K562 (cell line): ENCODE results near the gene WDR90. TPM values are rescaled to one million over a fixed set of nuclear protein-coding genes. Genes with fewer than 3 reads are reported as not detected.

Experiments
- CREM ChIP-seq: IDR thresholded peaks from 2 replicates; pipeline ENCODE4 v1.6.1; 2014; ENCODE audit warnings: antibody characterized with exemption, low read depth
- FIP1L1 ChIP-seq: fragments of 200-400 bp; formaldehyde crosslinking; IDR thresholded peaks from 2 replicates; pipeline ENCODE4 v1.6.1; 2018; ENCODE audit warnings: mild to moderate bottlenecking, low read depth, low read length; ENCODE audit not compliant: poor library complexity, severe bottlenecking
- MYC ChIP-seq, 2 experiments: fragments of 250-450 bp in 1 of 2; sonication (Bioruptor Pico) in 1 of 2; IDR thresholded peaks; 2 replicates each; pipeline versions ENCODE4 v1.5.1 to v1.6.1; 2012 to 2021; ENCODE audit warnings: low read depth in 2 of 2, borderline replicate concordance in 1 of 2, improper control_type of control experiment in 1 of 2, low read length in 1 of 2, mild to moderate bottlenecking in 1 of 2, moderate library complexity in 1 of 2
- RBFOX2 ChIP-seq: fragments of 200-400 bp; formaldehyde crosslinking; IDR thresholded peaks from 2 replicates; pipeline ENCODE4 v1.6.1; 2017; ENCODE audit warnings: low read depth, mild to moderate bottlenecking, low read length, moderate library complexity
- XRCC5 ChIP-seq: fragments of 200-400 bp; formaldehyde crosslinking; IDR thresholded peaks from 2 replicates; pipeline ENCODE4 v1.6.1; 2017; ENCODE audit warnings: low read depth, mild to moderate bottlenecking, low read length
- ZNF668 ChIP-seq: fragments of 250-450 bp; sonication (Bioruptor Pico); IDR thresholded peaks from 2 replicates; pipeline ENCODE4 v1.8.0; 2022; ENCODE audit warnings: mild to moderate bottlenecking, inconsistent platforms
- ZZZ3 ChIP-seq: fragments of 450-650 bp; IDR thresholded peaks from 2 replicates; pipeline ENCODE4 v1.6.1; 2016; ENCODE audit warnings: antibody characterized with exemption, mild to moderate bottlenecking, moderate library complexity
- polyA plus RNA-seq, 8 experiments: library from polyadenylated mRNA; depleted of rRNA in 4 of 8; stranded (reverse) in 5 of 8; unstranded in 3 of 8; fragments of >200 nt; fragmentation: Nextera tagmentation in 2 of 8; fragmentation: Illumina TruSeq in 1 of 8; extraction: Ambion mirVana in 2 of 8; extraction: Trizol in 1 of 8; gene quantifications; 2 replicates each; pipeline versions ENCODE4 v1.2.1 to v1.2.3, GENCODE V29; 2011 to 2014; ENCODE audit warnings: inconsistent platforms in 1 of 8, missing spikeins in 1 of 8
- total RNA-seq, 7 experiments: library from RNA; depleted of rRNA in 6 of 7; stranded (reverse); fragments of >200 nt in 6 of 7; fragmentation: Illumina TruSeq in 2 of 7; extraction: Trizol in 2 of 7; gene quantifications; 2 replicates each; pipeline versions ENCODE4 v1.2.1 to v1.2.3, GENCODE V29; 2011 to 2021; ENCODE audit warnings: low replicate concordance in 1 of 7
- TF ChIP-seq, protein P1 (sequence below): fragments of 200-800 bp; sonication (Bioruptor generic); IDR thresholded peaks from 2 replicates; pipeline ENCODE4 v1.6.1; 2017; ENCODE audit warnings: missing genetic modification characterization, missing compliant biosample characterization
- TF ChIP-seq, protein P2 (sequence below): sonication (generic); formaldehyde crosslinking; IDR thresholded peaks from 2 replicates; pipeline ENCODE4 v1.8.1; 2023; ENCODE audit warnings: mild to moderate bottlenecking, missing genetic modification reagents
- TF ChIP-seq, protein P3 (sequence below): sonication (generic); formaldehyde crosslinking; IDR thresholded peaks from 2 replicates; pipeline ENCODE4 v1.9.0; 2022; ENCODE audit warnings: mild to moderate bottlenecking, missing genetic modification reagents

WDR90 gene
- total and polyA plus RNA-seq, 9 of the 15 experiments (the other 6 are each of a cell fraction or from before 2014, with no cell fraction given): 0.44 to 12.6 (median 3.3) TPM

DNA sequence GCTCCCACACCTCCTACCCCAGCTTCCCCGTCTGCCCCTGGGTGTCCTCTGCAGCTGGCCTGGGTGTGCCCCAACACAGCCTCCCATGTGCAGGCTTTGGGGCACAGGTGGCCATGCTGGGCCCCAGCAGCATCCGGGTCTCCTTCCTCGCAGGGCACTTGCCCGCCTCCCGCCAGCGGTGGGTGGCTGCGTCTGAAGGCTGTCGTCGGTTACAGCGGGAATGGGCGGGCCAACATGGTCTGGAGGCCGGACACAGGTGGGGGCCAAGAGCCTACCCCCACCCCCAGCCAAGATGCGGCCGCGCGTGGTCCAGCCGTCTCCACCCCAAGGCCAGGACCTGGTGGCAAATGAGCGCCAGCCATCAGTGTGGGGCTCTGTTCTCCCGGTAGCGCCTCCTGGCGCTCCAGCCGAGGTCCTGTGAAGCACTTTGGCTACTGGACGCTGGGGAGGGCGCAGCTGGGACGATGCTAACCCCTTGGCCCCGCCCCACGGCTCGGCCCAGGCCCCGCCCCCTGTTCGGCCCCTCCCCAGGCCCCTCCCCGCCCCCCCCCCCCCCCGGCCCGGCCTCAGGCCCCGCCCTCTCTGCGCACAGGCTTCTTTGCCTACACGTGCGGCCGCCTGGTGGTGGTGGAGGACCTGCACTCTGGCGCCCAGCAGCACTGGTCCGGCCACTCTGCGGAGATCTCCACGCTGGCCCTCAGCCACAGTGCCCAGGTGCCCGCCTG lies 11.5 kb downstream of the WDR90 start (continued):
- TF ChIP-seq, protein P1, sequence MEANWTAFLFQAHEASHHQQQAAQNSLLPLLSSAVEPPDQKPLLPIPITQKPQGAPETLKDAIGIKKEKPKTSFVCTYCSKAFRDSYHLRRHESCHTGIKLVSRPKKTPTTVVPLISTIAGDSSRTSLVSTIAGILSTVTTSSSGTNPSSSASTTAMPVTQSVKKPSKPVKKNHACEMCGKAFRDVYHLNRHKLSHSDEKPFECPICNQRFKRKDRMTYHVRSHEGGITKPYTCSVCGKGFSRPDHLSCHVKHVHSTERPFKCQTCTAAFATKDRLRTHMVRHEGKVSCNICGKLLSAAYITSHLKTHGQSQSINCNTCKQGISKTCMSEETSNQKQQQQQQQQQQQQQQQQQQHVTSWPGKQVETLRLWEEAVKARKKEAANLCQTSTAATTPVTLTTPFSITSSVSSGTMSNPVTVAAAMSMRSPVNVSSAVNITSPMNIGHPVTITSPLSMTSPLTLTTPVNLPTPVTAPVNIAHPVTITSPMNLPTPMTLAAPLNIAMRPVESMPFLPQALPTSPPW: peak; percentile 99
- TF ChIP-seq, protein P2, sequence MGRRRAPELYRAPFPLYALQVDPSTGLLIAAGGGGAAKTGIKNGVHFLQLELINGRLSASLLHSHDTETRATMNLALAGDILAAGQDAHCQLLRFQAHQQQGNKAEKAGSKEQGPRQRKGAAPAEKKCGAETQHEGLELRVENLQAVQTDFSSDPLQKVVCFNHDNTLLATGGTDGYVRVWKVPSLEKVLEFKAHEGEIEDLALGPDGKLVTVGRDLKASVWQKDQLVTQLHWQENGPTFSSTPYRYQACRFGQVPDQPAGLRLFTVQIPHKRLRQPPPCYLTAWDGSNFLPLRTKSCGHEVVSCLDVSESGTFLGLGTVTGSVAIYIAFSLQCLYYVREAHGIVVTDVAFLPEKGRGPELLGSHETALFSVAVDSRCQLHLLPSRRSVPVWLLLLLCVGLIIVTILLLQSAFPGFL (CRISPR knock-in tag): no peak
- TF ChIP-seq XRCC5 (0 out of 2 replicates have a peak, but pooled peaks have one; percentile 74), ZZZ3 (no peak), MYC (IDR thresholded peaks at IDR 0.05; ENCODE audit: low read depth, low read length) (peak; percentile 44; the same call in 1 of the 2 replicates), MYC (CRISPR knock-in tag; IDR thresholded peaks at IDR 0.05; ENCODE audit: borderline replicate concordance, low read depth) (no peak), CREM (peak; percentile 50; the same call in 1 of the 2 replicates), ZNF668 (CRISPR knock-in tag) (no peak), FIP1L1 (peak; percentile 13), RBFOX2 (peak; percentile 74)
- TF ChIP-seq, protein P3, sequence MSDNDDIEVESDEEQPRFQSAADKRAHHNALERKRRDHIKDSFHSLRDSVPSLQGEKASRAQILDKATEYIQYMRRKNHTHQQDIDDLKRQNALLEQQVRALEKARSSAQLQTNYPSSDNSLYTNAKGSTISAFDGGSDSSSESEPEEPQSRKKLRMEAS (CRISPR knock-in tag): peak; percentile 88
- TF ChIP-seq, all 486 proteins: peak for 66
